HG03066 (cell line): ENCODE measurements around the gene BST1.

ENCODE experiments used
- ATAC-seq: cut with Tn5 transposase; IDR thresholded peaks from one replicate; pipeline ENCODE4 v1.9.1; 2021; ENCODE audit warnings: low read depth; ENCODE audit not compliant: unreplicated experiment

Gene BST1

GRCh38 chr4:15702941-15703403 lies at the start of gene BST1:
BST1 (plus strand) TSS chr4:15703065; CDS start chr4:15703145, 80 bp downstream.
- ATAC-seq: peak; percentile 58

DNA sequence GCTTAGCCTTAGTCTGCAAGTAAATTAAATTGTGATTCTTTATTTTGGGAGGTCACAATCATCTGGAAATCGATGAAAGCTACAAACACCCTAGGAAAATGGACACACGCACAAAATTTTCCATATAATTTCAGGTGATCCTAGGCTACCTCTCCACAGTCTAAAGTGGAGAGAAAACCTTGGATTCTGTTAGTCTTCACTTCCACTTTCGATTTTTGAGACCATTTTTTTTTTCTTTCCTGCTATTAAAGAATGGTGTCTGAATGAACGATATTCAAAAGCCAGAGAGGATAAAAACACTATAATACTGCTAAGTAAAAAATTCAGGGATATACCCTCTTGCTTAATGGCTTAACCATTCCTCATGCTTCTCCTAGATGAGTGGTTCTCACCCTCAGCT lies 49.4 kb upstream of the BST1 start:
- ATAC-seq: no peak

DNA sequence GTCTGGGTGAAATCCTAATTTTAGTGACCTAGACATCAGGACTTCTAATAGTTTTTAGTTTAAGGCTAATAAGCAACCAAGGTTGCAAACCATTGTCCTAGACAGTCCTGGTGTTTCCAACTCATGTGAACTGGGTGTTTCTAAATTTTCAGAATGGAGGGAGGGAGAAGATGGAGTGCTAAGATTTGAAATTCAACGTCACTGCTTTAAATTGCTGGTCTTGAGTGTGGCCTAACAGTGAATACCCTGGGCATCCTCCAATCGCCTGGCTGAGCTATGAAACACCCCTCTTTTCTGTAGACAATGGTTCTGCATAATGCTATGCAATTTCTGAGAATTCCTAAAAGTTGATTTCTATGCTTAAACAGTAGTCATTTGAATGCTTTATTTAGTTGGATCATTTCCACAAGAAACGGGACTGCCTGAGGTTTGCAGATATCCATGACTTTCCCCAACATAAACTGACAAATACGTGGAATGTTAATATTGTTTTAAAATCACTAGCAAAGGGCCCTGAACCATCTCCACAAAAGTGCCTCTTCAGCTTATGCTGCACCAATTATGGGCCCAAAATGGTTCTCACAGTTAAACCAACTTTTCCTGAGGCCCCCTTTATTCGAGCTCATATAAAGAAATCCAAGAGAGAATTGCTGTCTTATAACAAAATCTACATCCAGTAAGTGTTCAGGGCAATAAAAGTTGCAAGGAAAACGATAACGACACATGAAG lies 48.8 kb upstream of the BST1 start:
- no peak for ATAC-seq

DNA sequence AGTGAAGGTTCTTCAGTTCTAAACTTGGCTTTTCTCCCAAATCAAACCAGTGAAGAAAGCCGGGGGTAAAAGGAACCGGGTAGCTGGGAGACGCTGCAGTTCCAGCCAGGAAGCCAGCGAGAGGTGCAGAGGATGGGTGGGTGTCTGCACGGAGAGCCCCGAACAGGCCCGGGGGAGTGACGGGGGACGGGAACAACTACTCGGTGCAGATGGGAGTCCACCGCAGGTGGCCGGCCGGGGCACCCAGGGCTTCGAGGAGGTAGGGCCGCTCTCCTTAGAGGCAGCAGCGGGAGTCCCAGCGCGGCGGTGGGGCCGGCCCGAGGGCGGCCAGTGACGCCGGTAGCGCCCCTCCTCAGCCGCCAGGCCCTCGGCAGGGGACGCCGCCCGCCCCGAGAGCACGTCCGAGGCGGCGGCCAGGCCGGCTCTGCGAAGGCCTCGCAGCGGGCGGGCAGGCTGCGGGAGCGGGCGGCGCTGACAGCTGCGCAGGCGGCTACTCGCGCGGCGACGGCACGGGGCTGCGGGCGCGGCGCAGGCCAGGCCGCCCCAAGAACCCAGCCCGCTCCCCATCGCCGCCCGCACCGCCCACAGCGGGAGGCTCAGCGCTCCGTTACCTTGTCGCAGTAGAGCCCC lies 48.2 kb upstream of the BST1 start:
- peak; percentile 42 for ATAC-seq

DNA sequence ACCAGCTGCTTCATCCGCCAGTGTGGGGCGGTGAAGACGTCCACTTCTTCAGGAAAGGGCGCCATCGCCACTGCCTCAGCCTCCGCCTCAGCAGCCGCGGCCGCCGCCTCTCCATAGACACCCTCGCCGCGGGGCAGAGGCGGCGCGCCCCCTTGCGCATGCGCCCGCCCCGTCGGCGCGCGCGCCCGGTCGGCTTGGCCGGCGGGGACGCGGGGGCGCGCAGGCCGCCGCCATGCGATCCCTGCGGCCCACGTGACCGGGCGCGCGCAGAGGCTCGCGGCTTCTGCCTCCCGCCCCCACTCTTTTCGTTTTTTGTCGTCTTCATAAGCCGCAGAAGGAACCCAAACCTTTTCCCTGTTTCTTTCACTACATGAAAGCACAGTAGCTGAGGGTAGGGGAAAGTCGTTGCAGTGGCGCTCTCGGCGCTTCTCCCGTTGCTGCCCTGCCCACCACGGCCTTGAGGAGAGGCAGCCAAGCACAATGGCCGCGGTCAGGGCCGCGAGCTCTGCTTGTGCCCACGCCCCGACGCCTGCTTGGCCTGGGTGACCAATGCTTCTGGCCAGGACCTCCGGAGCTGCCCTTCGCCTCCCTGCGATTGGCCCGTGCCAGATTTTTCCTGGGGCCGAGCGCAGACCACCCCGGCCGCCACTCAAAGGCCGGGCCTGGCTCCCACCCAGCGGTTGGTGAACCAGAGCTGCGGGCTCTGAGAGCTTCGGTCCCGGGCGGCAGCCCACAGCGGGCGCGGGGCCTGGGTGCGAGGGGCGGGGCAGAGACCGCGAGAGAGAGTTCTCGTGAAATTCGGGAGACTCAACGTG lies 47.4 kb upstream of the BST1 start, which contains the start of gene FBXL5:
FBXL5 (minus strand) TSS at position 135 of the 815 bp plus-strand sequence; CDS start at position 65, 70 bp downstream.
- ATAC-seq: peak; percentile 55

DNA sequence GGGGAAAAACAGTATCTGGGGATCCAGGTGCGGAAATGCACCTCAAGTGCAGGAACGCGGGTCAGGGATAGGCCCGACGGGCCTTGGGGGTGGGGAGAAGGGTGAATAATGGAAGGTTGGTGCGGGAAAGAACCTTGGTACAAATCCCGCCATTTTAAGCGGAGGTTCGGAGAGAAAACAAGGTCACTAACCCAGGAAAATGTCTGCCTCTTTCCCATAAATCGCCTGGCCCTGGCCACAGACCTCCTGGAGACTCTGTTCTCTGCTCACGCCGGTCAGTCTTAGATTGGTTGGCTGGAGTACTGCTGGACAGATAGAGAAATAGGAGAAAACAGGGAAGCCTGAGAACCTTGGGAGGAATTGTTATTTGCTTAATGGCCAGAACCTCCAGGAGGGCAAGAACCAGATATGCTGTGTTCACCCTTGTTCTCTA lies 46.8 kb upstream of the BST1 start:
- no peak for ATAC-seq

GRCh38 chr4:15657366-15657765 lies 45.5 kb upstream of the BST1 start:
- no peak for ATAC-seq

- ATAC-seq: no peak
These were observed 44.6 kb upstream of the BST1 start for GRCh38 chr4:15658136-15658770.

DNA sequence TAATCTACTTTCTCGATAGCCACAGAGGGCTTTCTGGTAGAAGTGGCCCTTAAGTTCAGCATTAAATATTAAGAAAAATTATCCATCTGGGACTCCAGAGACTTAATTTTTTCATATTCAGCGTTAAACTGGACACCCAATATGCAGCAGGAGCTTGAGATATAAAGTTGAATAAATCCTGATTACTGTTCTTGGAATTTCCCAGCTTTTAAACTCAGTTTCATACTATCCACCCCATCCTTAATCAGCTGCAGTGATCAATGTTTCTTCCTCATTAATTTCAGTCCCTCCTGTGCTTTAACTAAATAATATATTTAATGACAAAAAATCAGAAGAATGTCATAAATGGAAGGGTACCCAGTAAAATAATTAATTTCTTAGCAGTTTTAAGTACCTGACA lies 44.1 kb upstream of the BST1 start:
- no peak for ATAC-seq

DNA sequence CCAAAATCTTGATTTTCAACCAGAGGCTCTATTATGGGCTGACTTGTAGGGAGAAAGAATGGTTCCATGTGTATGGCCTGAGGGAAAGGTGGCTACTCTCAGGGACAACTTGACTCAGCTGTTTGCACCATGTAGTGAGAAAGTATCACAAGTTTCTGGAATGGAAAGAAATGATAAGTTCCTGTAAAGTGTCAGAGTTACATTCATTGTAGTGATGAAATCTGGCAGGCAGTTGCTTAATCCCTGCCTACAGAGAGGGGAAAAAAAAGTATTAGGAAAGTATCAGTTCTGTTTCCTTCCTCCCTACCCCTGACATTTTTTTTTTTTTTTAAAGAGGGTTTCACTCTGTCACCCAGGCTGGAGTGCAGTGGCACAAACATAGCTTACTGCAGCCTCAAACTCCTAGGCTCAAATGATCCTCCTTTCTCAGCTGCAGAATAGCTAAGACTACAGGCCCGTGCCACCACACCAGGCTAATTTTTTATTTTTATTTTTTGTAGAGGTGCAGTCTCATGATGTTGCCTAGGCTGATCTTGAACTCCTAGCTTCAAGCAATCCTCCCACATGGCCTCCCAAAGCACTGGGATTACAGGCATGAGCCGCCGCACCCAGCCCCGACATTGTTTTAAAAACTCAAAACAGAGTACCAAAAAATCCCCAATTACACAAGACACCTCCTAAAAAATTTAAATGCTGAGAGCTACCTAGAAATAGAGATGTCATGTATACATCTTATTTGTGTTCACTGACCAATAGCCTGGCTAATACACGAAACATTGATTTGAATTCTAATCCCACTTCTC lies 42.9 kb upstream of the BST1 start:
- ATAC-seq: no peak

DNA sequence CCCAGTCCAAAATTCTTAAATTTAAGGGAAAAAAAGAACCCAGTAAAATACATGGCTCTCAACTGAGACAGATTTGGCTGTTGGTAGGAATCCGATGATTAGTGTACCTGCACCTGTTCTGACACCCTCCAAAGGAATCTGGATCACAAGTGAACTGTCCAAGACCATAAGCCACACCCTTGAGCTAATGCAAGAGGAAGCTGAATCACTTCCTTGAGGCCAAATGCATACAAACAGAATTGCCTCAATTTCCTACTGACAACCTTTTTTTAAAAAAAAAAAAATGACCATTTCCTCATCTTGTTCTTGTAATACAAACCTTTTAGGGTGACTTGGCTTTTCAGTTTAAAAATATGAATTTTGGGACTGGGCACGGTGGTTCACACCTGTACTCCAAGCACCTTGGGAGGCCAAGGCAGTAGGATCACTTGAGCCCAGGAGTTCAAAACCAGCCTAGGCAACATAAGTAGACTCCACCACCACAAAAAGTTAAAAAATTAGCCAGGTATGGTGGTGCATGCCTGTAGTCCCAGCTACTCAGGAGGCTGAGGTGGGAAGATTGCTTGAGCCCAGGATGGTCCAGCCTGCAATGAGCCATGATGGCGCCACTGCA lies 37.0 kb upstream of the BST1 start:
- no peak for ATAC-seq

DNA sequence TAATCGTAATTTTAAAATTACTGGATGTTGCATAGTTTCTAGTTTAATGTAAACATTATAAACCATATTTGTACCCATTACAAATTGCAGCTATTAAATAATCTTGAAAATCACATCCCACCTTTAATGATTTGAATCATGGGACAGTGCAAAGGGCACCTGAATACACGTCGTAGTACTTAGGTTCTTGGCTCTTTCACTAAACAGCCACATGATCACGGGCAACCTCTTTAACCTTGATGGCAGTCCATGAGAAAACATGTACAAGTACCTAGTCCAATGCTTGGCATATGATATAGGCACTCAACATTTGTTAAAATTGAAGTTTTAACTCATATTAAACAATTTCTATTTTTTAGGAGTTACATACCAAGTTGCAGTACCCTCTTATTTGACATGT lies 35.9 kb upstream of the BST1 start:
- no peak for ATAC-seq

GRCh38 chr4:15668566-15669435 lies 34.1 kb upstream of the BST1 start:
- no peak for ATAC-seq

DNA sequence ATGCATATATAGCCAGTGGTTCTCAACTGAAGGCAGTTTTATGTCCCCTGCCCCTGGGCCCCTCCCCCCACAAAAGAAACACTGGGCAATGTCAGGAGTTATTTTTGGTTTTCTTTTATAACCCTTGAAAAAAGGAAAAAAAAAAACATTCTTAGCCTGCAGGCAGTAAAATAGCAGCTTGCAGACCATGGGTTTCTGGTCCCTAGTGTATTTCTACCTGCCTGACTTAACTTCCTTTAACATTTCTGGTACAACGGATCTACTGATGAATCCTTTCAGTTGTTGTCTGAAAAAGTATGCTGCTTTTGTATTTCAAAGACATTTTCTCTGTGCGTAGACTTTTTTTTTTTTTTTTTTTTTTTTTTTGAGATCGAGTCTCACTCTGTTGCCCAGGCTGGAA lies 32.3 kb upstream of the BST1 start:
- no peak for ATAC-seq

DNA sequence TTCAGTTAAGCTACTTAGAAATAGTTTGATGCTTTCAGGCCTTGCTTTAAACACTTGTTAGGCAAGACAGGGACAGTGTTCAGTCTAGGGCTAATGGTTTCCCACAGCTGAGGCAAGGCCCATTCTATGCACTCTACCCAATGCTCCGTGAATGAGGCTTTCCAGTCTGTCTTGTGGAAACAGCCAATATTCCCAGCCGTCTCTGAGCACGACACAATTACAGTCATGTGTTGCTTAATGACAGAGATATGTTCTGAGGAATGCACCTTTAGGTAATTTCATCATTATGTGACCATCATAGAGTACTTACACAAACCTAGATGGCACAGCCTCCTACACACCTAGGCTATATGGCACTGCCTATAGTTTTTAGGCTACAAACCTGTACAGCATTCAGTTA lies 30.8 kb upstream of the BST1 start:
- no peak for ATAC-seq

- ATAC-seq: no peak
These were observed 29.5 kb upstream of the BST1 start for GRCh38 chr4:15673337-15673736.

GRCh38 chr4:15674046-15674445 lies 28.8 kb upstream of the BST1 start:
- no peak for ATAC-seq

DNA sequence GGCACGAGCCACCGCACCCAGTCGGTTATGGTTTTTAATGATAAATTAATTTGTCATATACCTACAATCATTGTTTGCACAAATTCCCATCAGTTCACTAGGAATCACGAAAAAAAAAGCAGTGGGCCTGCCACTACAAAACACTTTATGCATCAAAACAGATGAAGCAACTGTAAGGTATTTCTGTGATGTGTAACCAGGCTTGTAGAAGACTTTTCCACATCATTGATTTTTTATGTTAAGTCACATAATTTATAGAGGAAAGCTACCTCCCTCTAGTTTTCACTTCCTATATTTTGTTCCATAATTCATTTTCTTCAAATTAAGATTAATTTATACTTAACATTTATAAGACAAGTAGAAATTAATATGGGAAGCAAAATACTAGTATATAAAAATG lies 27.9 kb upstream of the BST1 start:
- ATAC-seq: no peak

GRCh38 chr4:15675356-15675755 lies 27.5 kb upstream of the BST1 start:
- no peak for ATAC-seq
